Measurements from ENCODE around the gene SYTL2. TPM values are rescaled to one million over a fixed set of nuclear protein-coding genes. Genes with fewer than 3 reads are reported as not detected.

Gene SYTL2
- total RNA-seq, 1 donor from 2014 or later, result 7.3 TPM

GRCh38 chr11:85764796-85765195 is 46.1 kb downstream of the SYTL2 start:
- no peak for DNase-seq (ENCODE audit: low read depth, low spot score)
- TF ChIP-seq CTCF (conservative IDR thresholded peaks at IDR 0.05), result no peak
- Mint-ChIP-seq H3K27me3 (ENCODE audit: low read depth) (no peaks in the 10 kb centered on the region), H3K36me3 (ENCODE audit: low read depth) (peaks cover 4% of the 10 kb centered on the region), H3K9me3 (no peaks in the 10 kb centered on the region), H3K4me3 (no peak overlapping the region), H3K4me1 (peaks cover 8% of the 10 kb centered on the region), H3K27ac (ENCODE audit: unreplicated experiment) (no peak overlapping the region)

- no peak overlapping the region for H3K4me3 Mint-ChIP-seq
- peak overlapping the region; percentile 8 for H3K27ac Mint-ChIP-seq (ENCODE audit: unreplicated experiment)
- no peaks in the 10 kb centered on the region for H3K9me3 Mint-ChIP-seq
- TF ChIP-seq CTCF (conservative IDR thresholded peaks at IDR 0.05), result no peak
- H3K27me3 Mint-ChIP-seq (ENCODE audit: low read depth), result no peaks in the 10 kb centered on the region
- no peaks in the 10 kb centered on the region for H3K36me3 Mint-ChIP-seq (ENCODE audit: low read depth)
- peaks cover 8% of the 10 kb centered on the region for H3K4me1 Mint-ChIP-seq
- no peak for DNase-seq (ENCODE audit: low read depth, low spot score)
These were observed 48.7 kb downstream of the SYTL2 start for GRCh38 chr11:85762226-85762625.

GRCh38 chr11:85759915-85760314 is 51.0 kb downstream of the SYTL2 start:
- DNase-seq (ENCODE audit: low read depth, low spot score), result no peak
- no peaks in the 10 kb centered on the region for H3K36me3 Mint-ChIP-seq (ENCODE audit: low read depth)
- H3K9me3 Mint-ChIP-seq, result no peaks in the 10 kb centered on the region
- H3K4me1 Mint-ChIP-seq, result peaks cover 8% of the 10 kb centered on the region
- no peaks in the 10 kb centered on the region for H3K27me3 Mint-ChIP-seq (ENCODE audit: low read depth)
- H3K4me3 Mint-ChIP-seq, result no peak overlapping the region
- no peak overlapping the region for H3K27ac Mint-ChIP-seq (ENCODE audit: unreplicated experiment)
- no peak for TF ChIP-seq CTCF (conservative IDR thresholded peaks at IDR 0.05)

GRCh38 chr11:85758480-85759039 is 52.4 kb downstream of the SYTL2 start:
- Mint-ChIP-seq H3K36me3 (ENCODE audit: low read depth) (no peaks in the 10 kb centered on the region), H3K4me3 (no peak overlapping the region), H3K27me3 (ENCODE audit: low read depth) (no peaks in the 10 kb centered on the region), H3K4me1 (peaks cover 8% of the 10 kb centered on the region), H3K27ac (ENCODE audit: unreplicated experiment) (no peak overlapping the region), H3K9me3 (no peaks in the 10 kb centered on the region)
- TF ChIP-seq CTCF (conservative IDR thresholded peaks at IDR 0.05), result no peak
- no peak for DNase-seq (ENCODE audit: low read depth, low spot score)

GRCh38 chr11:85758026-85758425 is 52.9 kb downstream of the SYTL2 start:
- H3K27ac Mint-ChIP-seq (ENCODE audit: unreplicated experiment), result no peak overlapping the region

More at GRCh38 chr11:85758026-85758425, 52.9 kb downstream of the SYTL2 start:
- no peak for DNase-seq (ENCODE audit: low read depth, low spot score)
- H3K4me1 Mint-ChIP-seq, result peaks cover 8% of the 10 kb centered on the region
- no peaks in the 10 kb centered on the region for H3K9me3 Mint-ChIP-seq
- H3K36me3 Mint-ChIP-seq (ENCODE audit: low read depth), result no peaks in the 10 kb centered on the region
- no peak overlapping the region for H3K4me3 Mint-ChIP-seq
- TF ChIP-seq CTCF (conservative IDR thresholded peaks at IDR 0.05), result no peak
- H3K27me3 Mint-ChIP-seq (ENCODE audit: low read depth), result no peaks in the 10 kb centered on the region
